Left hindlimb (tissue), 1 donor: ENCODE data around the gene NIN.
"Not testable (repeated sequence)": the region's sequence is repeated elsewhere in the genome, so short reads cannot be mapped to it uniquely, and the experiment has no call there.

Experiments used
- DNase-seq: peaks from one replicate; pipeline ENCODE4 v3.0.0-alpha.2; 2018

Gene NIN

DNA sequence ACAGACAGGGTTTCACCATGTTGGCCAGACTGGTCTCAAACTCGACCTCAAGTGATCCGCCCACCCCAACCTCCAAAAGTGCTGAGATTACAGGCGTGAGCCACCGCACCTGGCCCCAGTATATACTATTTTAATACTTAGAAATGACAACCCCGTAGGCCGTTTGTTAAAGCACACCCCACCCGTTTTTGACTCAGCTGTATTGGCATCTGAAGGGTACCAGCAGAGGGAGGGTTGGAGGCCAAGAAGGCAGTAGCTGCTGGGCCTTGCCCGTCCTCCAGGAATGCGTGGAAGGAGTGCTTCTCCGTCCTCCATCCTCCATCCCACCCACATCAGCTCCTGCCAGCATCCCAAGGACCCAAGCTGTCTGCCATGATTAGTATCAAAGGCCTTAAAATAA lies 6.3 kb upstream of the NIN start:
- DNase-seq: no peak

DNA sequence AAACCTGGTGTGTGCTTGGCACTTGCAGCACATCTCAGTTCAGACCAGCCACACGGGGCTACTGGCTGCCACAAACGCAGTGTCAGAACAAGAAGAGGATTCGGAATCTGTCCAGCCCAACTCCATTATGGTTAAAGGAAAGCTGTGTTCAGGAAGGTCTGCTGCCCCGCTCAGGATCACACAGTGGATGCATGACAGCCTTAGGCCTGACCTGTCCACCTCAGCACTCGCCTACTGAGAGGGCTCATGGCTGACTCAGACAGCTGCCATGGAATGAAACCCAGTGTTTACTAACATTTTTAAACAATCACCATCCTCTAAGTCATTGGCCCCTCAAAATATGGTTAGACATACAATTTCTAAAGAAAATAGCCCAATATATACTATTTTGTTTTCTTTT lies 5.6 kb upstream of the NIN start:
- DNase-seq: no peak

DNA sequence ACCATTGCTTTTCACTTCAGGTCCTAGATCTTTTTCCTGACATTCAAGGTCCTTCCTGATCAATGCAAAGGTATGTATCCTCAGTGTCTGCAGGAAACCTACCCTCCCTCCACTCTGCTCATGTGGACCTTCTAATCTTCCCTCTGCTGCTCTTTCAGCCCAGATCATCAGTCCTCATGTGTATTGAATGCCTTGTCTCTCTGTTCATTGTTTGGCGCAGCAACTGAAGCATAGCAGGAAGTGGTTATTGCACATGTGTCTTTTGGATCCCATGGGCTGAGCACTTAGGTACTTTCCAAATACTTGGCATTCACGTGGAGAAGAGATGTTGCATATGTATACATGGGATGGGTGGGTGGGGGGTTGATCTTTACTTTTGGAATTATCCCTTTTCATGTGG lies 4.3 kb upstream of the NIN start:
- no peak for DNase-seq

DNA sequence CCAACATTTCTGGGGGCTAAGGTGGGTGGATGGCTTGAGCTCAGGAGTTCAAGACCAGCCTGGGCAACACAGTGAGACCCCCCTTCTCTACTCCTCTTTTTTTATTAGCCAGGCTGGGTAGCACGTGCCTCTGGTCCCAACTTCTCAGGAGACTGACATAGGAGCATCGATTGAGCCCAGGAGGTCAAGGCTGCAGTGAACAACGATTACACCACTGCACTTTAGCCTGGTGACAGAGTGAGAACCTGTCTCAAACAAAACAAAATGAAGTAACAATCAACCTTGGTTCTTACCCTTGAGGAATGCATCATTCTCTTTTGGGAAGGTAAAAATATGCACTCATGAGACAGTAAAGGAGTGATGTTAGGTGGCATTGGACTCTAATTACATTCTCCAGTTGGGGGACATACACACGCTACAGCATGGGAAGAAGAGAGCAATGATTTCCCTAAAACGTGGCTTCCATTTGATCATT lies 3.9 kb upstream of the NIN start:
- no peak for DNase-seq

- DNase-seq: no peak
Measured at GRCh38 chr14:50832935-50833630, 2.1 kb upstream of the NIN start.

GRCh38 chr14:50831726-50832168 lies 785 bp upstream of the NIN start:
- no peak for DNase-seq

- DNase-seq: peak; percentile 75
Measured at GRCh38 chr14:50830044-50830931, 674 bp downstream of the NIN start.

- DNase-seq: no peak
Measured at GRCh38 chr14:50829489-50830043, 1.4 kb downstream of the NIN start.

DNA sequence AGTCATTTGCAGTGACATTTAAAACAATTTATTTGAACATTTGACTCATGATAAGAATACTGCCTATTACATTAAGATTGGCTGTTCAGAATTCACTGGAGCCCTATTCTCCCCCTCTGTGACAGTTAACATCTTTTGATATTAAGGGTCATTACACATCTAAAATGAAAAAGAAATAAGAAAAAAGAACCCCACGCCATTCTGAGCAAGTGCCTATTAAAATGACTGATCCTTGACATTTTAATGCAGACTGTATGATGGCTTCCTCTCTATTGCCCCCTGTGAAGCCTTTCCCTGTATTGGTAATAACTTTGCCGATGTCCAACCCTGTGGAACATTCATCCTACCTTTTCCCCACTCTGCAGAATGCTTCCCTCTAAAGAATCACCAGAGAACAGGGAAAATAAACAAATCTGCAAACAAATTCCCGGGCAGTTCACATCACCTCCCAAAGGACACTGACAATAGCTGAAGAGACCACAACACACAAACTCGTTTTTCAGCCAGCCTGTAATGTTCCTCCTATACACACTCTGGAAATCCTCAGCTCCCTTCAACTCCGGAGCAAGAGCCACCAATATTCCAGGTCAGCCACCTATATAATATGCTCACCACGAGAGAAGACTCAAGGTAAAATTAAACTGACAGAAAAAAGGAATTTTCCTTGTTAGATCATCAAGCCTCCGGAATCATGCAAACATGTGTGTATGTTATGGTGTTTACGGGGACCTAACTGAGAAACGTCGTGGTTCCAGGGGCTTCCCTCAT lies 2.1 kb downstream of the NIN start:
- DNase-seq: no peak

DNA sequence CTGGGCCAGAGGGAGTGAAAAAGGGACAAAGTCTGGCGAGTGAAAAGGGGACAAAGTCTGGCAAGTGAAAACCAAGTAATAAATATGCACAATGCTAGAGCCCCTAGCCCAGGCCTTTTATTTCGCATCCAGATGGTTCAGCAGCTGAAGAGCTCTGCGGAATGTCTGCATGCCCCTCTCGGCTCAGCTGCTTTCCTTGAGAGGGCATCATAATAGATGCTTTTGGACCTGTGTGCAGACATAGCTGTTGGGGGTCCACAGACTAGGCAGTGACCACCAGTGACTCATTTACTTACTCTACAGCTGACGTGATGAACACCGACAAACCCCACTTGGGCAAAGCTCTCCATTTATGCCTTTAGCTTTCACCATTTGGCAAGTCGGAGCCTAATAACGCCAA lies 4.3 kb downstream of the NIN start:
- no peak for DNase-seq

DNA sequence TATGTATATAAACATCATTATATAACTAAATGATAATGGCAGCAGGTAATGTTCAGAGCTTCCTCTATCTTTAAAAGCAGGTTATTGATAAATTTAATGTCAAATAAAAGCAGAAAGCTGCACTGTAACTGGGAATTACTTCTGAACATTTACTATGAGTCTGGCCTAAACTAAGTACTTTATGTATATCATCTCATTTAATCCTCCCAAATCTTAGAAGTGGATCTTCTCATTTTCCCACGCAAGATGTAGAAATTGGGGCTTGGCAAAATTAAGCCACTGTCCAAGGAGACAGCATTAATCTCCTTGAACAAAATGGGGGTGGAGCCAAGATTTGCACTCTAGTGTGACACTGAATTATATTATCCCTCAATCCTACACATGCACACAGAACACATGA lies 5.7 kb downstream of the NIN start:
- DNase-seq: no peak

DNA sequence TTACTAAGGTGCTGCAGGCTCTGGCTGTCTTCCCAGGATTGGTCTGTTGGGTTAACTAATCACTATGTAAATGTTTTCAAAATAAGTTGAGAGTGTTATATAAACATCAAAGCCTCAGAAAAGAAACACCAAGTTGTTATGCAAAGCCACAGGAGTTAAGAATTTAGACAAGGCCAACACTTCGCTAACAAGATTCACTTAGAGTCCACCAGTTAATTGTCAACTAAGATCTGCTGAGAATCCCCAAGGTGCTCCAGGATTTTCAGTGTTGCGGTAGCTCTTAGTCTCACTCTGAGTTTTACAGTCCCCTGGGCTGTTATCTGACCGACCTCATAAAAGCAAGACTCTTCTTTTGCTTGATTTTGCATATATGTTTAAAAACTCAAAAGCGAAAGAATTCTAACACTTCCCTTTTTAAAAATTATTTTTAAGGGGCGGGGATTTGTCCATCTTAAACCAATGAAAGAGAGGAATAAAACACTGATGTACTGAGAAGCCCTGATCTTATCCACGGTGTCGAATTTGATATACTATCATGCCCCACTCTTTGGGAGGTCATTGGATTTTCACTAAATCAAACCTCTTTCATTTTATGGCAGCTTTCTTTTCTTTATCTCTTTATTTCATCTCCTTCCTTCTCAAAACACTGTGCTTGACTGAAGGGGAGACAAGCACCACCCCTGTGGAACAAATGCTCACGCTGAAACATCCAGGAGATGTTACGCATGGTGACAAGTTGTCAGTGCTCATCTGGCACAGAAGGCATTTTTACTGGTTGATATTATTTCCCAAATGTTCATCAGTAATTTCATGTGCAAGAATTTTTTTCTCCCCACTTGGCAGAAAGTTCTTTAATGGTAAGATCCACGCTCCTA lies 7.0 kb downstream of the NIN start:
- no peak for DNase-seq

- DNase-seq: no peak
Measured at GRCh38 chr14:50823051-50823761, 7.8 kb downstream of the NIN start.

- DNase-seq: no peak
Measured at GRCh38 chr14:50822501-50823042, 8.4 kb downstream of the NIN start.

DNA sequence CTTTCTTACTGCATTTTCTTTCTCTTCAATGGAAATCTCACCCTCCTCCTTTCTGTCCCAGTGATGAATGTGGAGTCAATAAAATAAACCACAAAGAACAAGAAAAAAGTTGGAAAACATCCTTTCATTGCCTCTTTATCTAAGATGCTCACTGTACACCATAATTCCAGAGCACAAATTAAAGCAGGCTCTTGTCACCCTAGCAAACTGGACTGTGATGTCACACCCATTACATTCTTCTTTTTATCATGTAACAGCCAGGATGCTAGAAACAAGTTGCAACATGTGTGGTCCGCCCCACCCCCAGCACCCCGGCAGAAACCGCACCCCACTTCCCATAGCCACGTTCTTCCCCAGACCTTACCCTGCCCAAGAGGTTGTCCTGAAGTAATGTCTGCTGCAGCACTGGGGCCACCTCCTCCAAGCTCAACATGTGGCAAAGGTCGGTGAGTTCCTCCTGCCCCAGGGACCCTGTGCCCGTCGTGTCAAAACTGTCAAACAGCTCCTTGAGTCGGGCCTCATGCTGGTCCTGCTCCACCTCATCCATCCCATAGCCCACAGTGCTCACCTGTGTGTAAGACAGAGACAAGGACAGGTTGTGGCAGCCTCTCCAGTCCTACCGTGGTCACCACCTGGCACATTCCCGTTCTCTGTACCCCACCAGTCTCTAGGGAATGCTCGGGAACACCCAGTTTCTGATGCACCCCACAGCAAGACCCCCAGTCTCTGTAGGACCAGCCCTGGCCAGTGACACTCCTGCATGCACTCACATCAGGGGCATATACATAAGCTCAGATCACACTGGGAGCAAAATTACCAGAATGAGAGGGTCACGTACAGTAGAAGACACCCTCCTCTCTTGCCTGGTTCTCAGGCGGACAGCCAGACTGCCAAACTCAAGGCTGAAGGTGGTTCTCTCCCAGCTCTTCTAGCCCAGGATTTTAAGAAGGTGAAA lies 9.2 kb downstream of the NIN start:
- no peak for DNase-seq

DNA sequence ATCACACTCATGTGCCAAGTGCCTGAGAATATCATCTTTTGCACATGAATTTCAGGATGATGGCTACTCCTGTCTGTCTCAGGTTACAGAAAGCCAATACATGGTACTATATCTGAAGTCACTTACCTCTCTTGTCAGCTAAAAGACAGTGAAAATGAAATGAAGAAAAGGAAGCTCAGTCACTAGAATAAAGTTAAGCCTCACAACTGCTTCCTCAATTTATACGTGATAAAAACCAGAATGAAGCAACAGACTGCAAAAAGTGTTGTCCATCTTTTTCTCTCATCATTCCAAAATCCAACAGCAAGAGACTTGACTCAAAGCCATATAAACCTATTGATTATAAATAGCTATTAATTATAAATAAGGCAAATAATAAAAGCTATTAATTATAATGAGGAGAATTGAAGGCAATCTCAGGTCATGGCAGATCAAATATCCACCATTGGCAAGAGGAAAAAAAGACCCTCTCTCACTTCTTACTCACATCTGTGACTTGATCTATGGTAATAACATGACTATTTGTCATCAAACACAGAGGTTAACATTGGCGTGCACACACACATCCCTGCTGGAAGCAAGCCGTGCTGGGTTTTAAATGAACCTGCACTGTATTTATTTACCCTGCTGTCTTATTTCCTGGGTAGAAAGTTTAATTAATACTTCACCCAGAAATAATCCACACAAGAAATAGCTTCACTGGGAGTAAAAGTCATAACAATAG lies 10.0 kb downstream of the NIN start:
- no peak for DNase-seq

- DNase-seq: not testable (repeated sequence)
Measured at GRCh38 chr14:50819303-50819702, 11.7 kb downstream of the NIN start.

- DNase-seq: no peak
Measured at GRCh38 chr14:50816395-50817047, 14.4 kb downstream of the NIN start.

- DNase-seq: not testable (repeated sequence)
Measured at GRCh38 chr14:50815526-50815925, 15.4 kb downstream of the NIN start.
